Measurements from ENCODE around the gene FLT4.

FLT4 gene

GRCh38 chr5:180607861-180608571, 41.4 kb downstream of the FLT4 start:
- DNase-seq (ENCODE audit: low read depth) = no peak

GRCh38 chr5:180606215-180606785, 43.1 kb downstream of the FLT4 start:
- DNase-seq (ENCODE audit: low read depth) = no peak

- DNase-seq (ENCODE audit: low read depth) = peak; percentile 42
Measured at GRCh38 chr5:180605554-180606214, 43.7 kb downstream of the FLT4 start.

- DNase-seq (ENCODE audit: low read depth) = no peak
Measured at GRCh38 chr5:180604271-180604670, 45.1 kb downstream of the FLT4 start.

GRCh38 chr5:180603076-180603594, 46.3 kb downstream of the FLT4 start:
- no peak for DNase-seq (ENCODE audit: low read depth)

- no peak for DNase-seq (ENCODE audit: low read depth)
Measured at GRCh38 chr5:180602481-180603075, 46.8 kb downstream of the FLT4 start.

- DNase-seq (ENCODE audit: low read depth) = no peak
Measured at GRCh38 chr5:180601591-180602480, 47.6 kb downstream of the FLT4 start.

- no peak for DNase-seq (ENCODE audit: low read depth)
Measured at GRCh38 chr5:180600554-180601041, 48.8 kb downstream of the FLT4 start.

GRCh38 chr5:180599981-180600553, 49.3 kb downstream of the FLT4 start:
- DNase-seq (ENCODE audit: low read depth) = no peak

- no peak for DNase-seq (ENCODE audit: low read depth)
Measured at GRCh38 chr5:180599590-180599914, 49.8 kb downstream of the FLT4 start.

- no peak for DNase-seq (ENCODE audit: low read depth)
Measured at GRCh38 chr5:180598797-180599589, 50.4 kb downstream of the FLT4 start.

GRCh38 chr5:180598316-180598701, 51.1 kb downstream of the FLT4 start:
- DNase-seq (ENCODE audit: low read depth) = no peak

- DNase-seq (ENCODE audit: low read depth) = no peak
Measured at GRCh38 chr5:180596668-180597231, 52.6 kb downstream of the FLT4 start.

GRCh38 chr5:180596115-180596667, 53.2 kb downstream of the FLT4 start:
- no peak for DNase-seq (ENCODE audit: low read depth)

GRCh38 chr5:180595381-180596114, 53.9 kb downstream of the FLT4 start:
- no peak for DNase-seq (ENCODE audit: low read depth)

GRCh38 chr5:180595046-180595379, 54.4 kb downstream of the FLT4 start:
- no peak for DNase-seq (ENCODE audit: low read depth)

GRCh38 chr5:180594311-180595045, 54.9 kb downstream of the FLT4 start:
- no peak for DNase-seq (ENCODE audit: low read depth)

GRCh38 chr5:180593446-180594206, 55.8 kb downstream of the FLT4 start:
- no peak for DNase-seq (ENCODE audit: low read depth)
